H1 (cell line): ENCODE measurements around the gene RALY. TPM values are rescaled to one million over a fixed set of nuclear protein-coding genes. Genes with fewer than 3 reads are reported as not detected.

Source experiments
- CTCF ChIA-PET: fragments of 300-600 bp; sonication (Branson Sonifier 250); formaldehyde crosslinking; loops from one replicate; lab custom pipeline; 2021; ENCODE audit not compliant: partially characterized antibody; lab: Charles Lee
- POLR2A ChIA-PET: fragments of 300-600 bp; sonication (Branson Sonifier 250); formaldehyde crosslinking; loops from one replicate; lab custom pipeline; 2021; ENCODE audit warnings: inconsistent platforms; ENCODE audit not compliant: partially characterized antibody; lab: Charles Lee
- DNase-seq, 2 experiments: peaks; one replicate each; pipeline versions ENCODE4 v3.0.0 to v3.0.0-alpha.2; 2010 to 2022; ENCODE audit warnings: low spot score in 2 of 2, low read depth in 1 of 2, mixed read lengths in 1 of 2
- FAIRE-seq: peaks from 2 replicates; lab custom pipeline; 2011; peaks lifted over from hg19 to GRCh38; lab: Jason Lieb, UNC
- H2AFZ ChIP-seq: 2 replicates; pipeline ENCODE4 v1.8.1; 2012; ENCODE audit warnings: low read length, inconsistent platforms
- H2AK5ac ChIP-seq: 2 replicates; pipeline ENCODE4 v1.6.1; 2013; ENCODE audit warnings: low read depth, low read length
- H2BK120ac ChIP-seq: replicated peaks from 2 replicates; pipeline ENCODE3; 2013; ENCODE audit warnings: low read depth, low read length, inconsistent platforms
- H2BK12ac ChIP-seq: 2 replicates; pipeline ENCODE4 v1.6.1; 2013; ENCODE audit warnings: low read depth, low read length
- H2BK15ac ChIP-seq: 2 replicates; pipeline ENCODE4 v1.6.1; 2013; ENCODE audit warnings: low read length
- H2BK20ac ChIP-seq: 2 replicates; pipeline ENCODE4 v1.6.1; 2013; ENCODE audit warnings: low read length
- H2BK5ac ChIP-seq: 2 replicates; pipeline ENCODE4 v1.6.1; 2013; ENCODE audit warnings: low read depth, low read length
- H3K14ac ChIP-seq: 2 replicates; pipeline ENCODE4 v1.6.1; 2013; ENCODE audit warnings: inconsistent platforms; ENCODE audit not compliant: insufficient read length
- H3K18ac ChIP-seq: 2 replicates; pipeline ENCODE4 v1.6.1; 2013; ENCODE audit warnings: low read length; ENCODE audit errors: extremely low read depth
- H3K23ac ChIP-seq: 2 replicates; pipeline ENCODE4 v1.6.1; 2013; ENCODE audit warnings: inconsistent platforms; ENCODE audit not compliant: insufficient read length
- H3K23me2 ChIP-seq: 2 replicates; pipeline ENCODE4 v1.6.1; 2013; ENCODE audit warnings: low read depth, low read length
- H3K27ac ChIP-seq: 2 replicates; pipeline ENCODE4 v1.6.1; 2011; ENCODE audit warnings: low read depth, low read length, inconsistent platforms
- H3K27me3 ChIP-seq, 4 experiments: replicated peaks in 1 of 4; 1 replicate in 1 of 4; 2 replicates in 3 of 4; pipeline versions ENCODE4 v1.6.1 to v1.8.1; 2011 to 2013; ENCODE audit warnings: low read length in 3 of 4, mild to moderate bottlenecking in 3 of 4, inconsistent platforms in 2 of 4, mixed read lengths in 2 of 4, moderate library complexity in 1 of 4; ENCODE audit not compliant: control insufficient read depth in 3 of 4, insufficient read depth in 3 of 4; ENCODE audit errors: extremely low read depth in 1 of 4
- H3K36me3 ChIP-seq, 4 experiments: 2 replicates each; pipeline versions ENCODE4 v1.6.1 to v1.8.1; 2011 to 2013; ENCODE audit warnings: mild to moderate bottlenecking in 4 of 4, low read length in 3 of 4, moderate library complexity in 2 of 4, control low read depth in 1 of 4, inconsistent platforms in 1 of 4; ENCODE audit not compliant: insufficient read depth in 4 of 4, control insufficient read depth in 2 of 4
- H3K4ac ChIP-seq: replicated peaks from 2 replicates; pipeline ENCODE3; 2013; ENCODE audit warnings: low read length, low read depth, mixed read lengths, inconsistent platforms; ENCODE audit not compliant: insufficient read length
- H3K4me1 ChIP-seq, 4 experiments: replicated peaks in 1 of 4; 1 replicate in 1 of 4; 2 replicates in 3 of 4; pipeline versions ENCODE4 v1.6.1 to v1.8.1; 2011 to 2013; ENCODE audit warnings: low read length in 3 of 4, inconsistent platforms in 2 of 4, mixed read lengths in 1 of 4; ENCODE audit not compliant: insufficient read depth in 4 of 4, control insufficient read depth in 3 of 4
- H3K4me2 ChIP-seq, 2 experiments: 2 replicates each; pipeline versions ENCODE4 v1.6.1 to v1.8.1; 2011 to 2013; ENCODE audit warnings: low read depth in 2 of 2, low read length in 2 of 2, control low read depth in 1 of 2, inconsistent platforms in 1 of 2, mild to moderate bottlenecking in 1 of 2; ENCODE audit not compliant: insufficient read depth in 1 of 2
- H3K4me3 ChIP-seq, 4 experiments: fragments of 200-600, 300-600 bp in 1 of 4; sonication (generic), shearing (Covaris generic), sonication (Bioruptor Twin) in 1 of 4; 2 replicates each; pipeline versions ENCODE4 v1.5.1 to v1.8.1; 2011 to 2016; ENCODE audit warnings: low read length in 4 of 4, low read depth in 3 of 4, control low read depth in 2 of 4, inconsistent platforms in 2 of 4, mild to moderate bottlenecking in 2 of 4, mixed read lengths in 1 of 4, moderate library complexity in 1 of 4; ENCODE audit not compliant: insufficient read depth in 2 of 4; ENCODE audit errors: extremely low read depth in 1 of 4
- H3K56ac ChIP-seq: replicated peaks from 2 replicates; pipeline ENCODE3; 2013; ENCODE audit warnings: low read depth, mild to moderate bottlenecking, mixed read lengths, low read length, inconsistent platforms; ENCODE audit not compliant: insufficient read length
- H3K79me1 ChIP-seq: 2 replicates; pipeline ENCODE4 v1.6.1; 2013; ENCODE audit warnings: low read depth, low read length, control low read depth
- H3K79me2 ChIP-seq, 2 experiments: 2 replicates each; pipeline versions ENCODE4 v1.6.1 to v1.8.1; 2012 to 2013; ENCODE audit warnings: low read length in 2 of 2, mild to moderate bottlenecking in 2 of 2, inconsistent platforms in 1 of 2; ENCODE audit not compliant: insufficient read depth in 2 of 2, control insufficient read depth in 1 of 2
- H3K9ac ChIP-seq, 4 experiments: replicated peaks in 1 of 4; 1 replicate in 1 of 4; 2 replicates in 3 of 4; pipeline versions ENCODE4 v1.6.1 to v1.8.1; 2011 to 2013; ENCODE audit warnings: low read depth in 3 of 4, low read length in 3 of 4, control low read depth in 2 of 4, mild to moderate bottlenecking in 2 of 4, moderate library complexity in 2 of 4, inconsistent platforms in 1 of 4; ENCODE audit errors: extremely low read depth in 1 of 4
- H3K9me3 ChIP-seq, 2 experiments: 2 replicates each; pipeline versions ENCODE4 v1.6.1 to v1.8.1; 2012 to 2013; ENCODE audit warnings: mild to moderate bottlenecking in 2 of 2, moderate library complexity in 2 of 2, control low read depth in 1 of 2, inconsistent platforms in 1 of 2, low read depth in 1 of 2, low read length in 1 of 2, mixed read lengths in 1 of 2; ENCODE audit not compliant: insufficient read depth in 2 of 2
- H4K20me1 ChIP-seq, 2 experiments: replicated peaks in 1 of 2; 2 replicates each; pipeline versions ENCODE3 to v1.8.1; 2011 to 2013; ENCODE audit warnings: inconsistent platforms in 2 of 2, low read length in 2 of 2, mild to moderate bottlenecking in 1 of 2; ENCODE audit not compliant: insufficient read depth in 2 of 2, control insufficient read depth in 1 of 2
- H4K5ac ChIP-seq: 2 replicates; pipeline ENCODE4 v1.6.1; 2013; ENCODE audit warnings: low read length, low read depth, mixed read lengths, inconsistent platforms; ENCODE audit not compliant: insufficient read length
- H4K8ac ChIP-seq: 2 replicates; pipeline ENCODE4 v1.8.0; 2013; ENCODE audit warnings: mild to moderate bottlenecking, moderate library complexity, low read length, inconsistent platforms; ENCODE audit not compliant: insufficient read depth; ENCODE audit errors: extremely low read depth
- H4K91ac ChIP-seq: replicated peaks from 2 replicates; pipeline ENCODE3; 2013; ENCODE audit warnings: low read length, mixed read lengths, inconsistent platforms; ENCODE audit not compliant: insufficient read length
- CHD2 ChIP-seq: IDR thresholded peaks from 2 replicates; pipeline ENCODE4 v1.6.1; 2012; ENCODE audit warnings: low read length, improper control_type of control experiment
- CREB1 ChIP-seq: IDR thresholded peaks from 2 replicates; pipeline ENCODE4 v1.6.1; 2012; ENCODE audit warnings: inconsistent platforms
- CTBP2 ChIP-seq: IDR thresholded peaks from 2 replicates; pipeline ENCODE4 v1.7.0; 2011; ENCODE audit warnings: borderline replicate concordance, mild to moderate bottlenecking, moderate library complexity, mixed read lengths, low read length; ENCODE audit not compliant: insufficient read depth, insufficient read length
- CTCF ChIP-seq, 3 experiments: IDR thresholded peaks; 1 replicate in 2 of 3; 2 replicates in 1 of 3; pipeline versions ENCODE4 v1.5.1 to v1.6.1; 2011; ENCODE audit warnings: low read length in 3 of 3, mild to moderate bottlenecking in 3 of 3, inconsistent platforms in 2 of 3, low read depth in 1 of 3, moderate library complexity in 1 of 3; ENCODE audit not compliant: insufficient read depth in 1 of 3; ENCODE audit errors: control extremely low read depth in 1 of 3
- EZH2 ChIP-seq: fragments of 200-600 bp; sonication (generic); IDR thresholded peaks from 2 replicates; pipeline ENCODE4 v1.7.1; 2012; ENCODE audit warnings: low read depth, mild to moderate bottlenecking, moderate library complexity, low read length, inconsistent platforms; ENCODE audit not compliant: severe bottlenecking
- GABPA ChIP-seq: IDR thresholded peaks from 2 replicates; pipeline ENCODE4 v1.6.1; 2011; ENCODE audit warnings: mild to moderate bottlenecking, low read length, moderate library complexity, borderline replicate concordance; ENCODE audit not compliant: insufficient read depth
- RAD21 ChIP-seq, 2 experiments: IDR thresholded peaks in 1 of 2; conservative IDR thresholded peaks in 1 of 2; 2 replicates each; pipeline ENCODE4 v1.6.1; 2011; ENCODE audit warnings: low read depth in 2 of 2, low read length in 2 of 2, improper control_type of control experiment in 1 of 2, inconsistent platforms in 1 of 2, mild to moderate bottlenecking in 1 of 2, moderate library complexity in 1 of 2
- USF2 ChIP-seq: IDR thresholded peaks from 2 replicates; pipeline ENCODE4 v1.6.1; 2011; ENCODE audit warnings: low read length, improper control_type of control experiment
- ZNF274 ChIP-seq: IDR thresholded peaks from 2 replicates; pipeline ENCODE4 v1.7.0; 2012; ENCODE audit warnings: low read length, borderline replicate concordance; ENCODE audit errors: extremely low read depth
- WGBS, 2 experiments: shearing (Covaris generic) in 1 of 2; methylation state at CpG; one replicate each; pipeline versions ENCODE4 v1.1.6 to v1.1.7; 2013 to 2015; ENCODE audit warnings: low lambda C conversion rate in 2 of 2, mixed read lengths in 2 of 2, inconsistent platforms in 1 of 2, low coverage in 1 of 2, missing lambda C conversion rate in 1 of 2; ENCODE audit not compliant: insufficient replicate concordance in 2 of 2, insufficient coverage in 1 of 2, insufficient read length in 1 of 2; ENCODE audit errors: extremely low coverage in 1 of 2, missing lambda C conversion rate in 1 of 2; 5-methylcytosine and 5-hydroxymethylcytosine counted together
- polyA plus RNA-seq, 7 experiments: library from polyadenylated mRNA; depleted of rRNA in 3 of 7; stranded (reverse) in 5 of 7; unstranded in 2 of 7; fragments of >200 nt in 5 of 7; fragments of 200-250 nt in 2 of 7; gene quantifications; 1 replicate in 5 of 7; 2 replicates in 1 of 7; 4 replicates in 1 of 7; pipeline versions ENCODE4 v1.2.1 to v1.2.3, GENCODE V29; 2011 to 2013; ENCODE audit warnings: missing spikeins in 2 of 7, mixed read lengths in 2 of 7
- total RNA-seq: library from RNA; stranded (reverse); fragmentation: NEBNext Ultra II Directional; extraction: Animal tissue kit (Norgen Biotek cat#: 25700); gene quantifications from 2 replicates; pipeline ENCODE4 v1.2.1, GENCODE V29; 2021

Gene RALY
- total and polyA plus RNA-seq, 2 of the 8 experiments (the other 6 are each of a cell fraction or from before 2014, with no cell fraction given): 133 to 148 TPM

GRCh38 chr20:34037121-34037520 is 43.4 kb downstream of the RALY start:
- Histone ChIP-seq H3K4me1 (peaks cover 3 to 14% (median 8%) of the 10 kb centered on the region in 4 experiments; a peak in 5 of 7 replicates), H3K56ac (no peak overlapping the region), H3K4me2 (no peak overlapping the region), H4K8ac (no peak overlapping the region), H3K23ac (no peak overlapping the region), H2AK5ac (no peak overlapping the region), H3K79me1 (peaks cover 12% of the 10 kb centered on the region), H2BK120ac (no peak overlapping the region), H3K18ac (no peak overlapping the region), H3K9me3 (no peaks in the 10 kb centered on the region), H4K20me1 (peaks cover 7 to 10% of the 10 kb centered on the region in 2 experiments), H4K5ac (no peak overlapping the region), H4K91ac (no peak overlapping the region), H2BK12ac (no peak overlapping the region), H3K79me2 (peaks cover 0 to 66% of the 10 kb centered on the region in 2 experiments; a peak in 2 of 4 replicates), H3K23me2 (no peaks in the 10 kb centered on the region), H2BK15ac (no peak overlapping the region), H3K27ac (no peak overlapping the region), H2AFZ (no peak overlapping the region), H3K9ac (no peak overlapping the region), H2BK20ac (no peak overlapping the region), H3K27me3 (no peaks in the 10 kb centered on the region), H3K4ac (no peak overlapping the region), H3K36me3 (peaks cover 0 to 10% (median 0%) of the 10 kb centered on the region in 4 experiments; a peak in 2 of 8 replicates), H3K4me3 (no peak overlapping the region), H3K14ac (no peak overlapping the region), H2BK5ac (no peak overlapping the region)
- ChIA-PET POLR2A (interaction anchor here (0.6 to 1.1 kb wide), 2 partner anchors 88 to 100 kb away, joined by 3 read pairs; no protein-coding TSS in a partner anchor), CTCF (interaction anchor here (1.2 to 2.1 kb wide), 3 partner anchors 14 to 107 kb away, joined by 4 to 18 read pairs (median 5); no protein-coding TSS in a partner anchor)
- FAIRE-seq: no peak
- no peak for DNase-seq
- 91% methylated on average over 4 of the region's 4 CpGs; no CpG with 5 or more reads in 1 of the 2 experiments for WGBS, 2 experiments
- no peak for TF ChIP-seq ZNF274
- no peak for TF ChIP-seq EZH2
- TF ChIP-seq CHD2: no peak
- TF ChIP-seq RAD21 (IDR thresholded peaks at IDR 0.05 in 1 of 2, conservative IDR thresholded peaks at IDR 0.05 in 1 of 2; ENCODE audit: low read depth in 2 of 2, low read length in 2 of 2): no peak
- no peak for TF ChIP-seq USF2
- no peak for TF ChIP-seq CTBP2
- no peak for TF ChIP-seq GABPA
- no peak for TF ChIP-seq CREB1
- TF ChIP-seq CTCF (IDR thresholded peaks at IDR 0.05; ENCODE audit: control extremely low read depth in 1 of 3, insufficient read depth in 1 of 3, low read depth in 1 of 3, low read length in 3 of 3): no peak
